ENCODE measurements around the gene SOX6.

SOX6 gene

GRCh38 chr11:16136792-16137390 lies 219.5 kb downstream of the SOX6 start:
- DNase-seq, result no peak

- DNase-seq, result no peak
Measured at GRCh38 chr11:16133867-16134266, 222.5 kb downstream of the SOX6 start.

- no peak for DNase-seq
Measured at GRCh38 chr11:16127732-16128131, 228.6 kb downstream of the SOX6 start.

GRCh38 chr11:16126362-16126761 lies 230.0 kb downstream of the SOX6 start:
- DNase-seq, result peak; percentile 85

- no peak for DNase-seq
Measured at GRCh38 chr11:16125796-16126195, 230.6 kb downstream of the SOX6 start.

GRCh38 chr11:16124390-16124789 lies 232.0 kb downstream of the SOX6 start:
- no peak for DNase-seq

GRCh38 chr11:16121853-16122252 lies 234.5 kb downstream of the SOX6 start:
- no peak for DNase-seq

GRCh38 chr11:16120008-16120407 lies 236.3 kb downstream of the SOX6 start:
- DNase-seq, result no peak

GRCh38 chr11:16117989-16118756 lies 238.2 kb downstream of the SOX6 start:
- peak; percentile 37 for DNase-seq

- no peak for DNase-seq
Measured at GRCh38 chr11:16114978-16115871, 241.1 kb downstream of the SOX6 start.

GRCh38 chr11:16114431-16114830 lies 241.9 kb downstream of the SOX6 start:
- DNase-seq, result no peak

- no peak for DNase-seq
Measured at GRCh38 chr11:16111690-16112089, 244.7 kb downstream of the SOX6 start.

GRCh38 chr11:16110886-16111285 lies 245.5 kb downstream of the SOX6 start:
- no peak for DNase-seq

GRCh38 chr11:16099343-16099900 lies 256.9 kb downstream of the SOX6 start:
- no peak for DNase-seq

GRCh38 chr11:16098526-16099205 lies 257.7 kb downstream of the SOX6 start:
- no peak for DNase-seq

GRCh38 chr11:16097543-16097942 lies 258.8 kb downstream of the SOX6 start:
- peak; percentile 95 for DNase-seq

- no peak for DNase-seq
Measured at GRCh38 chr11:16096336-16096735, 260.0 kb downstream of the SOX6 start.

GRCh38 chr11:16095756-16096155 lies 260.6 kb downstream of the SOX6 start:
- no peak for DNase-seq

- DNase-seq, result no peak
Measured at GRCh38 chr11:16093889-16094653, 262.3 kb downstream of the SOX6 start.

- no peak for DNase-seq
Measured at GRCh38 chr11:16091862-16092261, 264.5 kb downstream of the SOX6 start.

- DNase-seq, result no peak
Measured at GRCh38 chr11:16089481-16089880, 266.9 kb downstream of the SOX6 start.

GRCh38 chr11:16088774-16089173 lies 267.6 kb downstream of the SOX6 start:
- no peak for DNase-seq
